Measurements from ENCODE around the gene AMPD2. TPM values are rescaled to one million over a fixed set of nuclear protein-coding genes. Genes with fewer than 3 reads are reported as not detected.
"Not testable (repeated sequence)": the region's sequence is repeated elsewhere in the genome, so short reads cannot be mapped to it uniquely, and the experiment has no call there.

AMPD2 gene
- total RNA-seq, 1 donor from 2014 or later, result 74.2 TPM

DNA sequence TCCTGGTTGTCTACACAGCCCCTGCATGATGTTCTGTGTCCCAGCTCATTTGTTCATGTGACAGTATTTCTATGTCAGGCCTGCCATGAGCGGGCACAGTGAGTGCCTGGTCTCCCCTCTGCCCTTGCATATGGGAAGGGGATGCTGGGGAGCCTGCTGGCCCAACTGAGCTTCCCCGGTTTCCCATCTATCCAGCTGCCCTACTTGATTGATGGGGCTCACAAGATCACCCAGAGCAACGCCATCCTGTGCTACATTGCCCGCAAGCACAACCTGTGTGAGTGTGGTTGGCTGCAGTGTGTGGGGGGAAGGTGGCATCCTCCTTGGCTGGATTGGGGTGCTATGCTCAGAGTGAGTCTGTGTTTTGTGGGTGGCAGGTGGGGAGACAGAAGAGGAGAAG is 37.8 kb downstream of the AMPD2 start:
- Histone ChIP-seq H3K36me3 (peaks cover 0 to 7% of the 10 kb centered on the region in 2 donors), H3K27ac (peak overlapping the region in 1 of 2 donors; percentile 32), H3K9me3 (no peaks in the 10 kb centered on the region), H3K4me3 (no peak overlapping the region), H3K4me1 (peaks cover 7 to 10% of the 10 kb centered on the region in 2 donors), H3K27me3 (no peaks in the 10 kb centered on the region)
- TF ChIP-seq, protein P1, sequence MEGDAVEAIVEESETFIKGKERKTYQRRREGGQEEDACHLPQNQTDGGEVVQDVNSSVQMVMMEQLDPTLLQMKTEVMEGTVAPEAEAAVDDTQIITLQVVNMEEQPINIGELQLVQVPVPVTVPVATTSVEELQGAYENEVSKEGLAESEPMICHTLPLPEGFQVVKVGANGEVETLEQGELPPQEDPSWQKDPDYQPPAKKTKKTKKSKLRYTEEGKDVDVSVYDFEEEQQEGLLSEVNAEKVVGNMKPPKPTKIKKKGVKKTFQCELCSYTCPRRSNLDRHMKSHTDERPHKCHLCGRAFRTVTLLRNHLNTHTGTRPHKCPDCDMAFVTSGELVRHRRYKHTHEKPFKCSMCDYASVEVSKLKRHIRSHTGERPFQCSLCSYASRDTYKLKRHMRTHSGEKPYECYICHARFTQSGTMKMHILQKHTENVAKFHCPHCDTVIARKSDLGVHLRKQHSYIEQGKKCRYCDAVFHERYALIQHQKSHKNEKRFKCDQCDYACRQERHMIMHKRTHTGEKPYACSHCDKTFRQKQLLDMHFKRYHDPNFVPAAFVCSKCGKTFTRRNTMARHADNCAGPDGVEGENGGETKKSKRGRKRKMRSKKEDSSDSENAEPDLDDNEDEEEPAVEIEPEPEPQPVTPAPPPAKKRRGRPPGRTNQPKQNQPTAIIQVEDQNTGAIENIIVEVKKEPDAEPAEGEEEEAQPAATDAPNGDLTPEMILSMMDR (IDR thresholded peaks at IDR 0.05), result no peak
- intact Hi-C loops (cut with DNase I), result no loop called here
- DNase-seq (ENCODE audit: low spot score in 2 of 2), result no peak

DNA sequence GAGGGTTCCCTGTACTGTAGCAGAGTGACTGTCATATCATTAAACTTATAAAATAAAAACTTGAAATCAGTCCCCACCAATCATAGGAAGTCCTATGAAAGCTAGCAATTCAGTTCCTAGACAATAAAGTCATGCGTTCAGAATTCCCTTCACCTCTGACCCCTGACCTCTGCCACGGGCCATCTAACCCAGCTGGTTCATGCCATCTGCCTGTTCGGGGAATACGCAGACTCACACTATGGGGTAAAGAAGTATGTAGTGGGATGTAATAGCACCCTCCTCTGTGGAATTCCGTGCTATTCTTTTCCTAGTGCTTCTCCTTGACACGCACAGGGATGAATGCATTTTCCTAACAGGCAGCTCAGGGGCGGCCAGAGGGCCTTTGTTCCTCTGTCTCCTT is 38.3 kb downstream of the AMPD2 start:
- no peak for DNase-seq (ENCODE audit: low spot score in 2 of 2)
- H3K27ac ChIP-seq, result no peak overlapping the region
- intact Hi-C loops (cut with DNase I), result no loop called here
- H3K4me3 ChIP-seq, result no peak overlapping the region
- TF ChIP-seq, protein P1 (IDR thresholded peaks at IDR 0.05), result no peak
- H3K36me3 ChIP-seq, result peaks cover 0 to 7% of the 10 kb centered on the region in 2 donors
- no peaks in the 10 kb centered on the region for H3K27me3 ChIP-seq
- no peaks in the 10 kb centered on the region for H3K9me3 ChIP-seq
- H3K4me1 ChIP-seq, result peaks cover 7 to 10% of the 10 kb centered on the region in 2 donors

DNA sequence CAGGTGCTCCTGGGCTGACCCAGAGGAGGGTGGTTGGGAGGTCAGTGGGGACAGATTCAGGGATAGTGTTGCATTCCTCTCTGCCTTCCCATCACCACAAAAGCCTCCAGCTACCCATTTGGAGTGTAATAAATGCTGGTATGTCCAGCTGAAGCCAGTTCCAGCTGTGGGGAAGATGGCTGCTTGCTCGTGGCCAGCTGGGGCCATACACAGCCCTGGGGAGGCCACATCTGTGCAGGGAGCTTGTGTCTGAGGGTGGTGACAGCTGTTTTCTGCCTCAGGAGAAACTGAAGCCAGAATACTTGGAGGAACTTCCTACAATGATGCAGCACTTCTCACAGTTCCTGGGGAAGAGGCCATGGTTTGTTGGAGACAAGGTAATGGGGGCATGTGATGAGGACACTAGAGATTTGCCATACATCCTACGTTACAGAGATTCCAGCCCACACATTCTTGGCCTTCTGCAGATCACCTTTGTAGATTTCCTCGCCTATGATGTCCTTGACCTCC is 39.0 kb downstream of the AMPD2 start:
- TF ChIP-seq, protein P1 (IDR thresholded peaks at IDR 0.05), result no peak
- no peaks in the 10 kb centered on the region for H3K27me3 ChIP-seq
- intact Hi-C loops (cut with DNase I), result no loop called here
- peaks cover 0 to 7% of the 10 kb centered on the region in 2 donors for H3K36me3 ChIP-seq
- no peak overlapping the region for H3K27ac ChIP-seq
- no peaks in the 10 kb centered on the region for H3K9me3 ChIP-seq
- peaks cover 7 to 10% of the 10 kb centered on the region in 2 donors for H3K4me1 ChIP-seq
- no peak overlapping the region for H3K4me3 ChIP-seq
- no peak for DNase-seq (ENCODE audit: low spot score in 2 of 2)

DNA sequence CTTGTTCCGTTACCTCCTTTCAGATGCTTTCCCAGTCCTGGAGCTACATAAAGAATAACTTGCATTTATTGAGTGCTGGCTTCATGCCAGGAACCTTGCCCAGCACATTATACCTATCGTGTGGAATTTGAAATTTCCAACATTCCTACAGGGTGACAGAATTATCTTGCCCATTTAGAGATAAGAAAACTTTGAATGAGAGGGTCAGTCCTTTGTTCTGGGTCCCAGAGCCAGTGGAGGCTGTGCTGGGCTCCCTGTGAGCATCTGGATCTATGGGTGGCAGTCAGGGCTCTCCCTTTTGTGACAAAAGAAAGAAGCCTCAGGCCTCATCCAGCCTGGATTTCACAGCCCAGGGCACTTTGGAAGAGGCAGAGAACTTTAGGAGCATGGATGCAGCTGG is 39.5 kb downstream of the AMPD2 start:
- H3K4me3 ChIP-seq, result no peak overlapping the region
- TF ChIP-seq, protein P1 (IDR thresholded peaks at IDR 0.05), result no peak
- H3K27ac ChIP-seq, result no peak overlapping the region
- H3K36me3 ChIP-seq, result peaks cover 0 to 7% of the 10 kb centered on the region in 2 donors
- H3K27me3 ChIP-seq, result no peaks in the 10 kb centered on the region
- H3K9me3 ChIP-seq, result no peaks in the 10 kb centered on the region
- H3K4me1 ChIP-seq, result peaks cover 7 to 10% of the 10 kb centered on the region in 2 donors
- intact Hi-C loops (cut with DNase I), result no loop called here
- no peak for DNase-seq (ENCODE audit: low spot score in 2 of 2)

DNA sequence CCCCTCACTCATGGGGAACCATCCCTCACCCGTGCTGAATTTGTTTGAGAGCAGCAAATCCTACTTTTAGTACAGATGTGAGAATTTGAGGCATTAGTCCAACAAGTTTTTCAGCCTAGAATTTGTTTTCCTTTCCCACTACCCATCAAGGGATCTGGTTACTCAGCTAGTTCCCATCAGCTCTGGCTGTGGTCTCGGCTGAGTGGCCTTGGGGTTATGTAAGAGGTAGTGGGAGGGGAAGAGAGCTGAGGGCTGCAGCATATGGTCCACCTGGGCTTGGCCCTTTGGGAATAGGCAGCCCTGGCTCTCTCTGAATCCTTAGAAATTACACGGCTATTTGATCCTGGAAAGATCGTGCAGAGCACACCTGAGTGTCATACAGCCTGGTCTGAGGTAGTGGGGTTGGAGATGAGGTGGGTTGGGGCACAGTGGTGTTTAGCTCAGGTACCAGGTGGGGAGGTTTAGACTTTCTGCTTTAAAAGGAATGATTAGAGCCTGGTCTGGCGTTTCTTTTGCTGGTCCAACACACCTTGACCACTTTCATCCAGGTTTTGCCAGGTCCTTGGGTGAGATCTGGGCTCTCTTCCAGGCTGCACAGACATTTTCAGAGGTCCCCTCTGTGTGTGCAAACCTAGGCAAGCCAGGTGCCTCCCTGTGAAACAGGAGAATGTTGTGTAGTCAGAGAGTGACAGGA is 40.5 kb downstream of the AMPD2 start:
- no peak for DNase-seq (ENCODE audit: low spot score in 2 of 2)
- TF ChIP-seq, protein P1 (IDR thresholded peaks at IDR 0.05), result no peak
- H3K27me3 ChIP-seq, result no peaks in the 10 kb centered on the region
- intact Hi-C loops (cut with DNase I), result no loop called here
- H3K9me3 ChIP-seq, result no peaks in the 10 kb centered on the region
- peaks cover 4 to 5% of the 10 kb centered on the region in 2 donors for H3K4me1 ChIP-seq
- peaks cover 0 to 7% of the 10 kb centered on the region in 2 donors for H3K36me3 ChIP-seq
- H3K4me3 ChIP-seq, result no peak overlapping the region
- no peak overlapping the region for H3K27ac ChIP-seq

DNA sequence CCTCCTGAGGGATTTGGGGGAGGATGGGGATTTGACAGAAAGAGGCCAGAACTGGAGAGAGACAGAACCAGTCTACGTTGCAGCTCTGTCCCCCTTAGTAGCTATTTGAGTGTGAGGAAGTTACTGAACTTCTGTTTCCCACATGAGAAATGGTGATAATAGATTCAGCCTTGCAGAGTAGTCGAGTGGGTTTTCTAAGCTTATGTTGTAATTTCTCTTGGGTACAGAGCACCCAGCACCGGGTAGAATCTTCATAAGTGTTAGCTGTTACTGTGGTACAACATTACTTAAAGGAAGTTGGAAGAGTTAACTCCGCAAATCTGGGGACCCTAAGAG is 41.0 kb downstream of the AMPD2 start:
- H3K36me3 ChIP-seq; H3K27ac ChIP-seq; H3K27me3 ChIP-seq; H3K4me1 ChIP-seq; intact Hi-C loops (cut with DNase I); H3K9me3 ChIP-seq; H3K4me3 ChIP-seq; DNase-seq (ENCODE audit: low spot score in 2 of 2): not testable (repeated sequence)
